Heart left ventricle (tissue), 13 donors: ENCODE data around the gene MEGF11.

ENCODE experiments used
- POLR2A ChIP-seq, 2 donors: fragments of 450-650 bp; IDR thresholded peaks; one replicate each; pipeline ENCODE4 v1.6.1; 2017; ENCODE audit warnings: antibody characterized with exemption in 2 of 2, mild to moderate bottlenecking in 2 of 2, moderate library complexity in 2 of 2
- TF ChIP-seq, protein P1 (sequence below), 12 donors: fragments of 200-600 bp; sonication (generic) in 4 of 12; IDR thresholded peaks; one replicate each; pipeline versions ENCODE4 v1.5.0 to v1.8.0; 2018 to 2022; ENCODE audit warnings: antibody characterized with exemption in 12 of 12, mild to moderate bottlenecking in 5 of 12
- donor health status: ischemic (EF 13 %, LVEDD 7.1; RV severe dilation, severe dysfunction).
- donor health status: DM: no; HTN: yes; CAD: no.
- donor health status: DM: no; HTN: no; CAD: no.
- donor health status: ischemic (EF 25% LVEDD 6.9; RV normal size, moderate dysfunction).
- donor health status: ischemic (EF 25% LVEDD 5.7; RV mildly dilated, moderate dysfunction).
- donor health status: ischemic (EF 35%, LVEDD 5.7; RV mildly dilated, moderate dysfunction).
- donor health status: nonischemic (EF 11% LVEDD 7.7; RV severe dilation, severe dysfunction).
- donor health status: DM: yes; HTN: yes; CAD: no.
- donor health status: PGD.
- donor health status: ischemic (EF 29% LVEDD 5.4; RV normal size, mild dysfunction).
- donor health status: nonischemic (EF 23%, LVEDD 6.1; RV moderate dilation, normal function).

DNA sequence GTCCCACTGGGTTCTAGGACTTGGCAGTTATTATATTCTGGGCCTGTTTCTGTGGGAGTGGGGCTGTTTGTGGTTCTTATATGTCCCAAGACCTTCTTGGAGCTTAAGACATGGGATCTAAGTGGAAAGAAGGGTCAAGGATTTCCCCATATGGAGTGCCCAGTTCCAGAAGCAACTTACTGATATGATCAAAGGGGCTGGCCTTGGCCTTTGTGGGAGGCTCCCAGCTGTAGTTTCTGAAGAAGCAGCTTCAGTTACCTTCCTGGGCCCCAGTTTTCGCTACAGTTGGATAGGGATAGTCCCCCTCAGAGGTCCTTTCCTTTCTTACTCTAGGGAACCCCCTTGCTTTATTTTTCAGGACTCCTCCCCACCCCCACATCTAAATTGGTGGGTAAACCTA lies 328.2 kb downstream of the MEGF11 start:
- TF ChIP-seq, protein P1, sequence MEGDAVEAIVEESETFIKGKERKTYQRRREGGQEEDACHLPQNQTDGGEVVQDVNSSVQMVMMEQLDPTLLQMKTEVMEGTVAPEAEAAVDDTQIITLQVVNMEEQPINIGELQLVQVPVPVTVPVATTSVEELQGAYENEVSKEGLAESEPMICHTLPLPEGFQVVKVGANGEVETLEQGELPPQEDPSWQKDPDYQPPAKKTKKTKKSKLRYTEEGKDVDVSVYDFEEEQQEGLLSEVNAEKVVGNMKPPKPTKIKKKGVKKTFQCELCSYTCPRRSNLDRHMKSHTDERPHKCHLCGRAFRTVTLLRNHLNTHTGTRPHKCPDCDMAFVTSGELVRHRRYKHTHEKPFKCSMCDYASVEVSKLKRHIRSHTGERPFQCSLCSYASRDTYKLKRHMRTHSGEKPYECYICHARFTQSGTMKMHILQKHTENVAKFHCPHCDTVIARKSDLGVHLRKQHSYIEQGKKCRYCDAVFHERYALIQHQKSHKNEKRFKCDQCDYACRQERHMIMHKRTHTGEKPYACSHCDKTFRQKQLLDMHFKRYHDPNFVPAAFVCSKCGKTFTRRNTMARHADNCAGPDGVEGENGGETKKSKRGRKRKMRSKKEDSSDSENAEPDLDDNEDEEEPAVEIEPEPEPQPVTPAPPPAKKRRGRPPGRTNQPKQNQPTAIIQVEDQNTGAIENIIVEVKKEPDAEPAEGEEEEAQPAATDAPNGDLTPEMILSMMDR (IDR thresholded peaks at IDR 0.05): no peak
- no peak for TF ChIP-seq POLR2A (IDR thresholded peaks at IDR 0.05)
